Fibroblast of skin of scalp (primary cell): ENCODE measurements around the gene SLC16A7. TPM values are rescaled to one million over a fixed set of nuclear protein-coding genes. Genes with fewer than 3 reads are reported as not detected.
A peak's percentile ranks its signal among the peaks of the same experiment; 100 is the strongest.
"Not testable (repeated sequence)": the region's sequence is repeated elsewhere in the genome, so short reads cannot be mapped to it uniquely, and the experiment has no call there.

Experiments used
- DNase-seq: peaks from one replicate; pipeline ENCODE4 v3.0.0-alpha.2; 2013
- polyA plus RNA-seq, 2 experiments: library from polyadenylated mRNA; unstranded; fragments of 120-200 nt; gene quantifications; one replicate each; pipeline ENCODE4 v1.2.1, GENCODE V29; 2013; ENCODE audit not compliant: insufficient read length in 2 of 2

The SLC16A7 gene, protein sequence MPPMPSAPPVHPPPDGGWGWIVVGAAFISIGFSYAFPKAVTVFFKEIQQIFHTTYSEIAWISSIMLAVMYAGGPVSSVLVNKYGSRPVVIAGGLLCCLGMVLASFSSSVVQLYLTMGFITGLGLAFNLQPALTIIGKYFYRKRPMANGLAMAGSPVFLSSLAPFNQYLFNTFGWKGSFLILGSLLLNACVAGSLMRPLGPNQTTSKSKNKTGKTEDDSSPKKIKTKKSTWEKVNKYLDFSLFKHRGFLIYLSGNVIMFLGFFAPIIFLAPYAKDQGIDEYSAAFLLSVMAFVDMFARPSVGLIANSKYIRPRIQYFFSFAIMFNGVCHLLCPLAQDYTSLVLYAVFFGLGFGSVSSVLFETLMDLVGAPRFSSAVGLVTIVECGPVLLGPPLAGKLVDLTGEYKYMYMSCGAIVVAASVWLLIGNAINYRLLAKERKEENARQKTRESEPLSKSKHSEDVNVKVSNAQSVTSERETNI
- 10.3 TPM for polyA plus RNA-seq (2013, experiment 1 of 2; ENCODE audit: insufficient read length)
- 12.3 TPM for polyA plus RNA-seq (2013, experiment 2 of 2; ENCODE audit: insufficient read length)

- peak; percentile 96 for DNase-seq
These were observed at the start of gene SLC16A7 for GRCh38 chr12:59595883-59596540. TSS of gene SLC16A7 (plus strand) at chr12:59596029. CDS start at chr12:59704802, 108,773 bp downstream.

- no peak for DNase-seq
These were observed 46.9 kb upstream of the SLC16A7 start for GRCh38 chr12:59548930-59549329.

GRCh38 chr12:59559696-59560095 lies 36.1 kb upstream of the SLC16A7 start:
- DNase-seq = no peak

- no peak for DNase-seq
These were observed 25.7 kb upstream of the SLC16A7 start for GRCh38 chr12:59570145-59570544.

- no peak for DNase-seq
These were observed 21.4 kb upstream of the SLC16A7 start for GRCh38 chr12:59574406-59574805.

DNA sequence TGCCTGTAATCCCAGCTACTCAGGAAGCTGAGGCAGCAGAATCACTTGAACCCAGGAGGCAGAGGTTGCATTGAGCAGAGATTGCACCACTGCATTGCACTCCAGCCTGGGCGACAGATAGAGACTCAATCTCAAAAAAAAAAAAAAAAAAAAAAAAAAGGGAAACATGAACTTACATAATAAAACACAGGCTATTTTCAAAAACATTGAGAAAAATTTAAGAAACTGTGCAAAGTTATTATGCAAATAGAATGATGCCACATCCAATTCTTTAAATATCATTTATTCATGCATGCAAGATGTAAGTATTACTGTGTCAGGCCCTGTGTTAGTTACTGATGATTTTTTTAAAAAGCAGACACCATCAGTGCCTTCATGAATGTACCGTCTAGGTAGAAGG lies 20.0 kb upstream of the SLC16A7 start:
- DNase-seq = no peak

- no peak for DNase-seq
These were observed 17.6 kb upstream of the SLC16A7 start for GRCh38 chr12:59578254-59578653.

GRCh38 chr12:59579631-59580030 lies 16.2 kb upstream of the SLC16A7 start:
- DNase-seq = no peak

GRCh38 chr12:59580050-59580449 lies 15.8 kb upstream of the SLC16A7 start:
- DNase-seq = no peak

- no peak for DNase-seq
These were observed 12.7 kb upstream of the SLC16A7 start for GRCh38 chr12:59583003-59583712.

GRCh38 chr12:59587710-59588109 lies 8.1 kb upstream of the SLC16A7 start:
- no peak for DNase-seq

- peak; percentile 55 for DNase-seq
These were observed 2.1 kb upstream of the SLC16A7 start for GRCh38 chr12:59593761-59594160.

DNA sequence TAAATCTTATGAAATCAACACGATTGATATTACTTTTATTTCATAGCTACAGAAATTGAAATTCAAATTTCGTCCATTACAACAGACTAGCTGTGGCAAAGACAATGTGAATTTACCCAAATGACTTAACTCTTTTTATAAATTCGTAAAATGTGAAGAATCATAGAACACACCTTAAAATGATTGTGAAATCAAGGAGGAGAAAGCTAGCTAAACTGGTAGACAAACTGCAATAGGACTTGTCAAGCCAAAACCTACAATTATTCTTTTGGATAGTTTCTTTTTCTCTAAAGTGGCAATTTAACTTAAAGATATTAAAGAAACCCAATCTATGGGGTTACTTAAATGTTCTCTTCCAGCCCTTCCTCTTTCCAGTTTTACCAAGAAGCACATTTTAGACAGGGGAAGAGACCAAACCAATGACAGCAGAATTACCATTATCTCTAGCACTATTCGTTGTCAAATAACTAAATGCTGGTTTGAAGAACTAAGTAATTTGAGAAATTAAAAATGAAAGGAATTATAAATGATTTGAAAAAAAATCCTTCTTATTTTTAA lies 807 bp upstream of the SLC16A7 start:
- DNase-seq = no peak

DNA sequence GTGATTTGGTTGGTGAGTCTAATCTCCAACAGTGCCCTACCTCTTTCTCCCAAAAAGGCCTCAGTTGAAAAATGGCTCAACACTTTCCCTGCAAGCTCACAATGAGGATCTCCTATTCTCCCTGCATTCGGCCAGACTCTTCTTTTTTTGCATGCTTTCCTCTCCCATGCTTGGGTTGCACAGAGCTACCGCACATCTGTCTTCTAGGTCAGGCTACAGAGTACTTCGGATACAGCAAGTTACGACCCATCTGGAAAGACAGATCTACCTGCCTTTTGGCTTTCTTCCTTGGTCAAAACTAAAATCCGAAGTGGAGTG lies 305 bp upstream of the SLC16A7 start:
- DNase-seq = no peak

DNA sequence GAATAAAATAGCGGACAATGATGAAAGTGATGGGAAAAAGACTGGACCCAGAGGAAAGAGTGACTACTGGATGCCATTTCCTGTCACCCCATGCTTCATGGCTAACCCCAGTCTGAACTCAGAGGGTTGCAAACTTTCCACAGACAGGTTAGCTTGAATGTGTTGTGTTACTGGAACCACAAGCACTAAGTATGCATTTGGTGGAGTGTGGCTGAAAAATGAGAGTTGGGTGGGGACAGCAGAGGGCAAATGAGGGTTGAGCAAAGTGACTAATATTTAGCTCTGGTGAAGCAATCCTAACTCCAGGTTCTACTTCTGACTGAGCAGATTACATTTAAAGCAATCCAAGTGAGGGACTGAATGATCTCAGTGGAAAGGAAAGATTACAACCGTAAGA lies 1.6 kb downstream of the SLC16A7 start:
- DNase-seq = peak; percentile 93

DNA sequence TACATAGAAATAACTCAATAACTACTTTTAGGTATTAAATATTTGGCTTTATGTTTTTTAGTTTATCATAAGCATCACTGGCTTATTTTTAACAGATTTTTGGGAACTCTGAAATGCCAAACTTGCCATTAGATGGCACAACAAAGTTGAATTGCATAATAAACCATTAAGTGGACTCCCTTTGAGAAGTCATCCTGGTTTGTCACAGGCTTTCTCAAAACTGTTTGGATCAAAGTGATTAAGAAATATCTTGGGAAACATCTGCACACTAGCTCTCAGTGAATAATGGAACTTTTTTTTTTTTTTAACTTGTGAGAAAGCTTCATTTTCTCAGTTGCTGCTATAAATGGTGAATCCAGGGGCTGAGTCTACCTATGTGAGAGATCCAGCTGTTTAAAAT lies 4.3 kb downstream of the SLC16A7 start:
- DNase-seq = peak; percentile 15

- no peak for DNase-seq
These were observed 7.9 kb downstream of the SLC16A7 start for GRCh38 chr12:59603754-59604153.

- DNase-seq = not testable (repeated sequence)
These were observed 17.1 kb downstream of the SLC16A7 start for GRCh38 chr12:59612823-59613434.

GRCh38 chr12:59615392-59616165 lies 19.8 kb downstream of the SLC16A7 start:
- DNase-seq = no peak

DNA sequence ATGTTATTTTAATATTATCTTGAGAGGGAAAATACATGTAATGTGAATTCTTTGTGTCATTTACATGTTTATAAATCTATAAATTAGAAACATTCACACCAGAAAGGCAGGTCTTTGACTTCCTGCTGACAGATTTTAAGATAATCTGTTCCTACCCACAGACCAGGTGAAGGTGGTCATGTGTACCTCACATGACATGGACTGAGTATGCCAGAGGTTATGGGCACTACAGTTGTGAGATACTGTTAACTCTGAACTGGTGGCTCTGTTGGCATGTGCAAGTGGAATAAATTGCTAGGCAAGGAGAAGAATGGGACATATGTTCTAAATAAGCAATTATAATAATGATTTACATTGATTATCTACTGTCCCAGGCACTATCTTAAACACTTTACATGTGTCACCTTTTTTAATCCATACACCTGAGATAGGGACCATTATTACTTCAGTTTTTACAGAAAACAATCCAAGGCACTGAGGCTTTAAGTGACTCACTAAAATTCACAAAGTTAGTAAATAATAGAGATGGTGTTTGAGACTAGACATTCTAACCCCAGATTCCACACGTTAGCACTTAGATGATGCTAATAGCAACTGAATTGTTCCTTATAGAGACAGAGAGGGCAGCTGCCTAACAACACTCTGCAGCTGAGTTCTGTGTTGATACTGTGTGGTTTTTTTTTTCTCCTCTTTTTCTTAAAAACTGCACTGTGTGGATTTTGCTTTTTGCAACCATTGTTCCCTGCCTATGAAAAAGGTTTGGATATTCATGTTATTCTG lies 23.8 kb downstream of the SLC16A7 start:
- no peak for DNase-seq

GRCh38 chr12:59620326-59620725 lies 24.5 kb downstream of the SLC16A7 start:
- no peak for DNase-seq
